GM19372 (cell line): ENCODE results near the gene PSTK.

Experiments used
- ATAC-seq: cut with Tn5 transposase; IDR thresholded peaks from one replicate; pipeline ENCODE4 v1.9.1; 2021; ENCODE audit warnings: mild to moderate bottlenecking, low read depth, moderate library complexity; ENCODE audit not compliant: unreplicated experiment

The PSTK gene

GRCh38 chr10:122990278-122990677 lies 10.1 kb downstream of the PSTK start:
- no peak for ATAC-seq

GRCh38 chr10:122992031-122992585 lies 11.9 kb downstream of the PSTK start:
- ATAC-seq, result no peak

DNA sequence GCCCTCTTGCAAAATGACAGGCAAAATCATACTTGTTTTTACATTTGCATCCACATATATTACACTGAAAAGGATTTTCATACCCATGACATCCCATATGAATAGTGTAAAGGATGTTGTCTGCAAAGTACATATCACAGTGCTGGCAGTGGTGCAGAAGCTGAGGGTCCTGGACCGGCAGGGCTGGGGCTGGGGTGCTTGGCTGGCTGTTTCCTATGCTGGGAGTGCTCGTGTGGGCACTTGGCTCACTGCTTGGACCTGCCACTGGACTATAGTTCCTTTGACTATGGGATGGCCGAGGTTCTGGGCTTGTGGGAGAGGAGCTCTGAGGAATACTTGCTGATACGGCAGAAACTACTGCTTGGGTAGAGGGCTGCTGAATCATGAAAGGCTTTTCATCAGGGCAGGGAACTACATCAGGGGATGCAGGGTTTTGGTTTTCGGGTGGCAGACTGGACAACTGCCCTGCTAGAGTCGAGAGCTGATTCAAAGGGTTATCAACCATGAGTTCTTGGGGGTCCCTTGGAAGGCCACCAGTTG lies 13.7 kb downstream of the PSTK start:
- no peak for ATAC-seq

DNA sequence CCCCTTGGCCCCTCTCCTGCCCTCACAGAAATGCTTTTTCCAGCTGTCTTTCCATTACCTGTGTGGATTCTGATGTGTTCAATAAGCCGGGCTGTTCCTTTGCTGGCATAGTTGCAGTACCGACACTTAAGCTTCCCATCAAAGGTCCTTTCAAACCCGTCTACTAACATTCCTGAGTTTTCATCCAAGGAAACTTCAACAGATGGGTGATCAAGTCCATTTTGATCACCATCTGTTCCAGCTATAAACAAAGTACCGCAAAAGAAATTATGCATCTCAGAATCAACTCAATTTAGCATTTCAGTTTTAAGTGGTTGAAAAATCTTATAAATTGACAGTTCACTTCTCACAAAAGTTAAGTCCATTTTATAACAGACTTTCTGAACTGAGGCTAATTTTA lies 15.7 kb downstream of the PSTK start:
- no peak for ATAC-seq

DNA sequence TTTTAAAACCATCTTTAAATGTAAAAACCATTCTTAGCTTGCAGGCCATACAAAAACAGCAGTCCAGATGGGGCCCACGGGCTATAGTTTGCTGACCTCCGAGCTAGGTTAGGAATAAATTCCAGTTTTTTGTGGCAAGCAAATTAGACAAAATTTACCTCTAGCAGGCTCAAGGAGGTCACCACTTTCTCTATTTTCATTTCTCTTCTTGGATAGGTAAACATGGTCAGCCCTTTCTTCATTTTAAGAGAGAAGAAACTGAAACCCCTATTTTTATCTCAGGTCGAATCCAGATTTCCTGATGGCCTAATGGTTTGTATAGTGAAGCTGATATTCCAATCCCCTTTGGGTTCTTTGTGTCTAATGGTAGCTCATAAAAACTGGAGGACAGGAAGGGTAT lies 17.7 kb downstream of the PSTK start:
- no peak for ATAC-seq

DNA sequence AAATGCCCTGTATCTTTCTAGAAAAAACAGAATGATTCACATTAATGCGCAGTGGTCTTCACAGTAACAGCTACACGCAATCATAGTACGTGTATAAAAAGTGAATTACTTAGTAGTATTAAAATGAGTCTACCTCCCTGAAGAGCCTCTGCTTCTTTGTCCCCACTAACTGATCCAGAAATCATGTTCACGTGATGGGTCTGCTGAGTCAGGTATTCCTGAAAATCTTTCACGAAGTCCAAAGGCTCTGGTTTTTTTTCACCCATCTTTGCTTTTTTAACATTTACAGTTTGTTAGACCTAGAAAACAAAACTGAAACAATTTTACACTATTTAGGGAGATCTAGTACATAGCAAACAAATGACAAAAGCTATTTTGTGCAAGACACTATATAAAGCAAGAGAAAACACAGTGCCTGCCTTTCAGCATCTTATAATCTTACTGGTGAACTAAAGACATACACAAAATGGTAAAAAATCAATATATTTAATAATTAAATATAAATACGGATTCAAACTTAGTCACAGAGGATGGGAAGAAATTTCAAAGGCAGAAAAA lies 18.2 kb downstream of the PSTK start:
- ATAC-seq, result no peak

DNA sequence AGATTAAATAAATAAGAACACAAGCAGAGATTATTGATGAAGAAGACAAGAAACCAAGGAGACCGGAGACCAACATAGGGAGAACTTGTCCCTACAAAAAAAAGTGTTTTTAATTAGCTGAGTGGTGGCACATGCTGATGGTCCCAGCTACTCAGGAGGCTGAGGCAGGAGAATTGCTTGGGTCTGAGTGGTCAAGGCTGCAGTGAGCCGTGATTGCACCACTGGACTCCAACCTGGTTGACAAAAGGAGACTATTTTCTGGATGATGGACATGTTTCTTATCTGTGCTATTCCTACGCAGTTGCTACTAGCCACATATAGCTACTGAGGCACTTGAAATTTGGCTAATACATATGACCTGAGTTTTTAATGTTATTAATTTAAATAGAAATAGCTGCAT lies 18.7 kb downstream of the PSTK start:
- no peak for ATAC-seq

- ATAC-seq, result no peak
These were observed 19.1 kb downstream of the PSTK start for GRCh38 chr10:122999347-122999746.

DNA sequence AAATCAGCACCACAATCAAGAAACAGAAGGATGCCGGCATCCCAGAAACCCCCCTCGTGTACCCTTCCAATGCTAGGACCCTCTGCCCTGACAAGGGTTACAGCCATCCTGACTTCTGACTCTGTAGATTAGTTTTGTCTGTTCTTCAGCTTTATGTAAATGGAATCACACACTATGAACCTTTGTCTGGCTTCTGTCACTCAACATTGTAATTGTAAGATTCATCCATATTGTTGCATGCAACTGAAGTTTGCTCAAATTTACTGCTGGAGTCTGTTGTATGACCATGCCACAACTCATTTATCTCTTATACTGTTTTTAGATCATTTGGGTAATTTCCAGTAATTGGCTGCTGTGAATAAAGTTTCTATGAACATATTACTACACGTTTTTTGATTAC lies 20.0 kb downstream of the PSTK start:
- no peak for ATAC-seq

DNA sequence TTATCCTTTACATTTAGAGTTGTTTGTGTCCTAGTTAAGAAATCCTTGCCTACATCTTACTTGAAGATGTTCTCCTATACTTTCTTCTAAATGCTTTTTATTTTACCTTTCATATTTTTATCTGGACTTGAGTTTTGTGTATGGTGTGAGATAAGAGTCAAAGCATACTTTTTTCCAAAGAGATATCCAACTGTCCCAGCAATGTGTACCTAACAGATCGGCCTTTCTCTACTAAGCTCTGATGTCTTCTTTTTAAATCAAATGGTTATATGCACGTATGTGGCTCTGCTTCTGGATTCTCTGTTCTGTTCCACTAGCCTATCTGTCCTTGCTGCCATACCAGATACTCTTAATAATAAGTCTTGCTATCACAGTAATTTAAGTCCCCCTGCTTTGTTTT lies 21.2 kb downstream of the PSTK start:
- ATAC-seq, result no peak

GRCh38 chr10:123004298-123004697 lies 24.1 kb downstream of the PSTK start:
- no peak for ATAC-seq

- peak; percentile 38 for ATAC-seq
These were observed 27.6 kb downstream of the PSTK start for GRCh38 chr10:123007558-123008354.

GRCh38 chr10:123008355-123009104 lies 28.3 kb downstream of the PSTK start, which contains the start of the genes ACADSB and IKZF5:
ACADSB (plus strand) TSS chr10:123009006; CDS start chr10:123009030, 24 bp downstream.
IKZF5 (minus strand) TSS chr10:123008795; CDS start chr10:122998625, 10,170 bp downstream.
- ATAC-seq, result peak; percentile 84

DNA sequence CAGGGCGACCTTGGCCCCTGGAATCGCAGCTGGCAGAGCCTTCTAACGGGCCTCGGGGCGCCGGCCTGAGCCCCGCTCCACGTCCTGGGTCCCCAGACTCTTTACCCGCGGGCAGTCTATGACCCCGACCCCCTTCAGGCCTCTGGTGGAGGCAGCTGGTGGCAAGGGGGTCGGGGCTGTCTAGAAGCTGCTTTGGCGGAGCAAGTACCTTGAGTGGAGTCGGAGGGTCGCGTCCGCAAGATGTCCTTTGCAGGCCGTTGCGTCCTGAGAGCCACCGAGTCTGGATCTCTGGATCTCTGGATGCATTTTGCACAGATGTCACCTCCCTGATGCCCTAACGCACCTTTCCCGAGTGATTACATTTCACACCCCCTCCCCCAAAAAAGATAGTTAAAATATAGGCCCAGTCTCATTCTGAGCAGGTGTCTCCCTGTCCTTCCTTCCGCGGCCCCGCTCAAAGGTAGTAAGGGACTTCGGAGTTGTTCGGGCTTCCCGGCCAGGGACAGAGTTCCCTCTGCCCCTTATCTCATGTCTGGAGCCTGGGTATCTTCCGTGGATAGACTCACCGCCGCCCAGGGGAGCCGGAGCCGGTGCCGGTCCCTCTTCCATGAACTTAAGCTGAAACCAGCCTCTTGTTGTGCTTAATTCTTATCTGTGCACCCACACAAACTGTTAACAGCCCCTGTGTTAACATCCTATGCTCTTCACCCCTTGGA lies 29.1 kb downstream of the PSTK start:
- peak; percentile 27 for ATAC-seq

DNA sequence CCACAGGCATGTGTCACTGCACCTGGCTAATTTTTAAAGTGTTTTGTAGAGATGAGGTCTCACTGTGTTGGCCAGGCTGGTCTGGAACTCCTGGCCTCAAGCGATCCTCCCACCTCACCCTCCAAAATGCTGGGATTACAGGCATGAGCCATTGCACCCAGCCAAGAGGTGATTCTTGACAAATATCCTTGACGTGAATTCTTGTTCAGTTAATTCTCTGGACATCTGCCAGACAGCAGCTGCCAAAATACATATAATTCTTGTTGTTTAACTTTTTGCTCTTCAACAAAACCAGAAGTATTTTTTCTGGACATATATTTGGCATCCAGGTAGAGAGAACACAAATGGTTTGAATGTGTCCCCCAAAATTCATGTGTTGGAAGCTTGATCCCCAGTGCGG lies 31.8 kb downstream of the PSTK start:
- ATAC-seq, result no peak

DNA sequence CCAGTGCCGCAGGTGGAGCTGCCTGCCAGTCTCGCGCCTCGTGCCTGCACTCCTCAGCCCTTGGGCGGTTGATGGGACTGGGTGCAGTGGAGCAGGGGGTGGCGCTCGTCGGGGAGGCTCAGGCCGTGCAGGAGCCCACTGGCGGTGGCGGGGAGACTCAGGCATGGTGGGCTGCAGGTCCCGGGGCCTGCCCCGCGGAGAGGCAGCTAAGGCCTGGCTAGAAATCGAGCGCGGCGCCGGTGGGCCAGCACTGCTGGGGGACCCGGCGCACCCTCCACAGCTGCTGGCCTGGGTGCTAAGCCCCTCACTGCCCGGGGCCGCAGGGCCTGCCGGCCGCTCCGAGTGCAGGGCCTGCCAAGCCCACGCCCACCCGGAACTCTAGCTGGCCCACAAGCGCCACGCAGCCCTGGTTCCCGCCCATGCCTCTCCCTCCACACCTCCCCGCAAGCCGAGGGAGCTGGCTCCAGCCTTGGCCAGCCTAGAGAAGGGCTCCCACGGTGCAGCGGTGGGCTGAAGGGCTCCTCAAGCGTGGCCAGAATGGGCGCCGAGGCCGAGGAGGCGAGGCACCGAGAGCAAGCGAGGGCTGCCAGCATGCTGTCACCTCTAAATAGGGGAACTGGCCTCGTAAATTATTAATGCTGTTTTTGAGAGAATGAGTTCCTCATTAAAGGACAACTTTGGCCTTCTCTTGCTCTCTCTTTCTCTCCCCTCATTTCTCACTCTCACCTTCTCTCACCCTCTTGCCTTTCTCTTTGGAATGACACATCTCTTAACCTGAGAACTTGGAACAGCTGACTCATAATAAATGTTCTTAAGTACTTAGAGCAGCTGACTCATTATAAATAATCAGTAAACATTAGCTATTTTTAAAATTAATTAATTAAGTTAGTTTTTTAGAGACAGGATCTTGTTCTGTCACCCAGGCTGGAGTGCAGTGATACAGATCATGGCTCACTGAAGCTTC lies 33.5 kb downstream of the PSTK start:
- ATAC-seq, result no peak

DNA sequence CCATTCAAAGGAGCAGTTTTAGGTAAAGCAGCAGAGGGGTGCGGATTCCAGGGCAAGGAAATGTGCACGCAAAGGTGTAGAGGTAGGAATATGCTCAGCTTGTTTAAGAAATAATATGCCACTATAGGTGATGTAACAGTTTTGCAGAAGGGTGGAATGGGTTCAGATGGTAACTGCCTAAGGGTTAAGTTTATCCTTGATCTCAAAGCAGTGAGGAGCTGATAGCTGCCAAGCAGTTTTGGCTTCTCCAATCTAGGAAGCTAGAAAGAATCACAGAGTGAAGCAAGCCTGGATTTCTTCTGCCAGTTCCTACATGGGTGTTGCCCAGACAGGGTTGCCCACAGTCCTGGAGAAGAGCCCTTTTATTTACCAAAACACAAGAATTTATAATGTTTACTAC lies 34.6 kb downstream of the PSTK start:
- ATAC-seq, result no peak

GRCh38 chr10:123016228-123016627 lies 36.0 kb downstream of the PSTK start:
- ATAC-seq, result no peak
